PFSK-1 (cell line): ENCODE measurements around the gene SLC43A1.

ENCODE experiments used
- FOXP2 ChIP-seq: optimal IDR thresholded peaks from 2 replicates; pipeline ENCODE3; 2011; ENCODE audit warnings: borderline replicate concordance, control low read depth, inconsistent platforms; ENCODE audit not compliant: insufficient read depth; ENCODE audit errors: extremely low read length, extremely low read depth
- POLR2AphosphoS5 ChIP-seq: IDR thresholded peaks from 2 replicates; pipeline ENCODE4 v1.6.1; 2012; ENCODE audit warnings: low read depth, mild to moderate bottlenecking, control low read depth, low read length, moderate library complexity
- SIN3A ChIP-seq: IDR thresholded peaks from 2 replicates; pipeline ENCODE4 v1.6.1; 2012; ENCODE audit warnings: mild to moderate bottlenecking, low read length, moderate library complexity, borderline replicate concordance; ENCODE audit not compliant: insufficient read depth
- TAF1 ChIP-seq: IDR thresholded peaks from 2 replicates; pipeline ENCODE4 v1.6.1; 2012; ENCODE audit warnings: low read length, control low read depth, borderline replicate concordance; ENCODE audit not compliant: insufficient read depth
- TF ChIP-seq, protein P1 (sequence below), 2 experiments: IDR thresholded peaks; 2 replicates each; pipeline versions ENCODE4 v1.6.1 to v1.8.0; 2011 to 2012; ENCODE audit warnings: low read depth in 2 of 2, low read length in 2 of 2, control low read depth in 1 of 2, inconsistent platforms in 1 of 2, mild to moderate bottlenecking in 1 of 2, moderate library complexity in 1 of 2; ENCODE audit not compliant: insufficient read depth in 1 of 2

SLC43A1 gene

DNA sequence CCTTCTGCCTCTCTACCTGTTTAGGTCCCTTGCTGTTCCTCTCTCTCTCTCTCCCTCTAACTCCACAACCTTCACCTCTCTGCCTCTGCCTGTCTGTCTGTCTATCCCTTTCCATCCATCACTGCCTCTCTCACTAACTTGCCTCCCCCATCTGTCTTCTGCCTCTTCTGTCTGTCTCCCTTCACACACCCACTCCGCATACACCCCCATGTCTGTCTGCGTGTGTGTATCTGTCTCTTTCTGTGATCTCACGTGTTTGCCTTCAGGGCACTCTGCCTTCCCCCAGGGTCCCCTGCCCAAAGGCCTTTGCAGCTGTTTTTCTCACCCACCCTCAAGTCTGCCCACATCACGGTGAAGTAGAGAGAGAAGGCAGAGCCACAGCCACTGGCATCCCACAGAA, 47.2 kb downstream of the SLC43A1 start:
- TF ChIP-seq FOXP2 (no peak), SIN3A (no peak), TAF1 (no peak), POLR2AphosphoS5 (no peak)
- TF ChIP-seq, protein P1, sequence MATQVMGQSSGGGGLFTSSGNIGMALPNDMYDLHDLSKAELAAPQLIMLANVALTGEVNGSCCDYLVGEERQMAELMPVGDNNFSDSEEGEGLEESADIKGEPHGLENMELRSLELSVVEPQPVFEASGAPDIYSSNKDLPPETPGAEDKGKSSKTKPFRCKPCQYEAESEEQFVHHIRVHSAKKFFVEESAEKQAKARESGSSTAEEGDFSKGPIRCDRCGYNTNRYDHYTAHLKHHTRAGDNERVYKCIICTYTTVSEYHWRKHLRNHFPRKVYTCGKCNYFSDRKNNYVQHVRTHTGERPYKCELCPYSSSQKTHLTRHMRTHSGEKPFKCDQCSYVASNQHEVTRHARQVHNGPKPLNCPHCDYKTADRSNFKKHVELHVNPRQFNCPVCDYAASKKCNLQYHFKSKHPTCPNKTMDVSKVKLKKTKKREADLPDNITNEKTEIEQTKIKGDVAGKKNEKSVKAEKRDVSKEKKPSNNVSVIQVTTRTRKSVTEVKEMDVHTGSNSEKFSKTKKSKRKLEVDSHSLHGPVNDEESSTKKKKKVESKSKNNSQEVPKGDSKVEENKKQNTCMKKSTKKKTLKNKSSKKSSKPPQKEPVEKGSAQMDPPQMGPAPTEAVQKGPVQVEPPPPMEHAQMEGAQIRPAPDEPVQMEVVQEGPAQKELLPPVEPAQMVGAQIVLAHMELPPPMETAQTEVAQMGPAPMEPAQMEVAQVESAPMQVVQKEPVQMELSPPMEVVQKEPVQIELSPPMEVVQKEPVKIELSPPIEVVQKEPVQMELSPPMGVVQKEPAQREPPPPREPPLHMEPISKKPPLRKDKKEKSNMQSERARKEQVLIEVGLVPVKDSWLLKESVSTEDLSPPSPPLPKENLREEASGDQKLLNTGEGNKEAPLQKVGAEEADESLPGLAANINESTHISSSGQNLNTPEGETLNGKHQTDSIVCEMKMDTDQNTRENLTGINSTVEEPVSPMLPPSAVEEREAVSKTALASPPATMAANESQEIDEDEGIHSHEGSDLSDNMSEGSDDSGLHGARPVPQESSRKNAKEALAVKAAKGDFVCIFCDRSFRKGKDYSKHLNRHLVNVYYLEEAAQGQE (IDR thresholded peaks at IDR 0.05; ENCODE audit: insufficient read depth in 1 of 2, low read depth in 2 of 2, low read length in 2 of 2), result no peak

DNA sequence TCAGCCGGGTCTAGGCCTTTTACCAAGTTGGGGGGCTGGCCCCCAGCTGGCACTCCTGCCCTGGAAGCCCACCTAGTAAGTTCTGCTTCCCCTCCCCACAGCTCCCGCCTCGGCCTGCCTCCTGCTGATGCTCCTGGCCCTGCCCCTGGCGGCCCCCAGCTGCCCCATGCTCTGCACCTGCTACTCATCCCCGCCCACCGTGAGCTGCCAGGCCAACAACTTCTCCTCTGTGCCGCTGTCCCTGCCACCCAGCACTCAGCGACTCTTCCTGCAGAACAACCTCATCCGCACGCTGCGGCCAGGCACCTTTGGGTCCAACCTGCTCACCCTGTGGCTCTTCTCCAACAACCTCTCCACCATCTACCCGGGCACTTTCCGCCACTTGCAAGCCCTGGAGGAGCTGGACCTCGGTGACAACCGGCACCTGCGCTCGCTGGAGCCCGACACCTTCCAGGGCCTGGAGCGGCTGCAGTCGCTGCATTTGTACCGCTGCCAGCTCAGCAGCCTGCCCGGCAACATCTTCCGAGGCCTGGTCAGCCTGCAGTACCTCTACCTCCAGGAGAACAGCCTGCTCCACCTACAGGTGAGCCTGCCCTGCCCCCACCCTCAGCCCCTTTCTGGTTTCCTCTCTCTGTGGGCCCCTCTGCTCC, 47.9 kb downstream of the SLC43A1 start:
- TF ChIP-seq SIN3A (no peak), FOXP2 (no peak), POLR2AphosphoS5 (no peak), TAF1 (no peak)
- TF ChIP-seq, protein P1 (IDR thresholded peaks at IDR 0.05; ENCODE audit: insufficient read depth in 1 of 2, low read depth in 2 of 2, low read length in 2 of 2), result no peak

DNA sequence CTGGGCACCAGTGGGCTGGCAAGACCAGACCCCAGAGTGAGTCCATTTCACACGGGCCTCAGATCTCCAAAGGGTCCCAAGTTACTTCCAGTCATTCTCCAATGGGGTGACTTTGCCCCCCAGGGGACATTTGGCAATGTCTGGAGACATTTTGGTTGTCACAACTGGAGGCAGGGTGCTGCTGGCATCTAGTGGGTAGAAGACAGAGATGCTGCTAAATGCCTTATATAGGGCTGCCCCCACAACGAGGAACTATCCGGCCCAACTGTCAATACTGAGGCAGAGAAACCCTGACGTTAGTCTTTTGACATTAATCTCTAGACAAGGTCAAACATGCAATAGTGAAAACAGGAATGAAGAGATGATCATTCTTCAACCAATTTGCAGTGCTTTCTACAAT, 48.8 kb downstream of the SLC43A1 start:
- TF ChIP-seq FOXP2, result no peak
- no peak for TF ChIP-seq TAF1
- TF ChIP-seq POLR2AphosphoS5, result no peak
- TF ChIP-seq, protein P1 (IDR thresholded peaks at IDR 0.05; ENCODE audit: insufficient read depth in 1 of 2, low read depth in 2 of 2, low read length in 2 of 2), result no peak
- no peak for TF ChIP-seq SIN3A

DNA sequence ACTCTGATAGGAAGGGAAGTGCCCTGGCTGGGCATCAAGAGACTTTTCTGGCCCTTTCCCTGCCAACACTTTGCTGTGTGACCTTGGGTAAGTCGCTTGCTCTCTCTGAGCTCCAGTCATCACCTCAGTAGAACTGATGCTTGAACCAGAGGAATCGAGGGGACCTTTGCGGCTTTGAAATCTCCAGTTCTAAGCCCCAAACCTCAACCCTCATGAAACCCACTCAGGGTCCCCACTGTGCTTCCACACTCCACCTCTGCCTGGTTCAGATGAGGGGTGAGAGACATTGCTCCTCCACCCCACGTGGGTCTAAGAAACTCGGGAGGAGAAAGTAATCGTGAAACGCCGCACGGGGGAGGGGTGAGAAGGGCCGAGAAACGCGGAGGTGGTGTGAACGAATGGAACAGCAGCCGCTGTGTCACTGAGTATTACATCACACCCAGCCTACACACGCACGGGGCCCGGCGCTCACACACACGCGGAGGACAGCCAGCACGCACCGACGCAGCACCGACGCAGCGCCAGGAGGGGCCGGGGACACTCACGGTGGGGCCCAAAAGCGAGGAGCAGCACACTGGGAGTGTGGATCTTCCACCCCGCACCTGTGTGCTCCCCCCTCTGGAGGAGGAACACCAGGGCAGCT, 50.8 kb downstream of the SLC43A1 start:
- no peak for TF ChIP-seq TAF1
- TF ChIP-seq, protein P1 (IDR thresholded peaks at IDR 0.05; ENCODE audit: insufficient read depth in 1 of 2, low read depth in 2 of 2, low read length in 2 of 2), result no peak
